HCT116 (cell line): ENCODE data around the gene ADGRD1. TPM values are rescaled to one million over a fixed set of nuclear protein-coding genes. Genes with fewer than 3 reads are reported as not detected.

ENCODE experiments used
- ATAC-seq: fragments of 200-7000 bp; cut with Tn5 transposase; 2 replicates; pipeline ENCODE4 v1.9.1; 2020; ENCODE audit warnings: mild to moderate bottlenecking, moderate library complexity
- BruUV-seq: library from RNA; stranded (reverse); fragments of 400-500 nt; replicated peaks from 2 replicates; lab custom pipeline; 2021; lab: Mats Ljungman, UMichigan
- CTCF ChIA-PET: fragments of 300-600 bp; sonication (Branson Sonifier 250); formaldehyde crosslinking; loops from one replicate; lab custom pipeline; 2021; ENCODE audit warnings: antibody characterized with exemption; lab: Charles Lee
- POLR2A ChIA-PET: fragments of 300-600, 350-600 bp; sonication (Branson Sonifier 250); formaldehyde crosslinking; loops from one replicate; lab custom pipeline; 2021; ENCODE audit warnings: antibody characterized with exemption; lab: Charles Lee
- RAD21 ChIA-PET, 2 experiments: fragments of 300-600 bp; sonication (Branson Sonifier 250); formaldehyde crosslinking; loops; one replicate each; lab custom pipeline; 2023; ENCODE audit warnings: low total read pairs in 2 of 2; ENCODE audit not compliant: uncharacterized antibody in 2 of 2, unreplicated experiment in 2 of 2, low non-redundant PET in 1 of 2; lab: Charles Lee
- DNase-seq: peaks from one replicate; pipeline ENCODE4 v3.0.0-alpha.2; 2010; ENCODE audit warnings: low read depth, low spot score
- H2AFZ ChIP-seq: fragments of 200-600 bp; shearing (Covaris generic), sonication (generic); 2 replicates; pipeline ENCODE4 v1.6.1; 2017; ENCODE audit warnings: low read depth, mixed run types, mixed read lengths, antibody characterized with exemption, low read length; ENCODE audit not compliant: poor library complexity, severe bottlenecking
- H3K27ac ChIP-seq: 2 replicates; pipeline ENCODE4 v1.5.1; 2012; ENCODE audit warnings: low read depth, low read length
- H3K27me3 ChIP-seq: fragments of 200-600 bp; sonication (generic); 2 replicates; pipeline ENCODE4 v1.6.1; 2016; ENCODE audit warnings: mixed run types, low read length, mixed read lengths; ENCODE audit not compliant: insufficient read depth
- H3K36me3 ChIP-seq, 2 experiments: fragments of 200-500 bp in 1 of 2; fragments of 200-600 bp in 1 of 2; sonication (Bioruptor generic) in 1 of 2; sonication (generic) in 1 of 2; 2 replicates each; pipeline versions ENCODE4 v1.5.1 to v1.6.1; 2014 to 2016; ENCODE audit warnings: low read length in 2 of 2, inconsistent platforms in 1 of 2, mixed read lengths in 1 of 2, mixed run types in 1 of 2; ENCODE audit not compliant: insufficient read depth in 2 of 2, control insufficient read depth in 1 of 2
- H3K4me1 ChIP-seq, 2 experiments: fragments of 200-600 bp in 1 of 2; sonication (generic) in 1 of 2; 2 replicates each; pipeline versions ENCODE4 v1.5.1 to v1.6.1; 2012 to 2017; ENCODE audit warnings: low read length in 2 of 2, inconsistent platforms in 1 of 2, mild to moderate bottlenecking in 1 of 2, mixed read lengths in 1 of 2, mixed run types in 1 of 2, moderate library complexity in 1 of 2; ENCODE audit not compliant: insufficient read depth in 2 of 2, control insufficient read depth in 1 of 2
- H3K4me2 ChIP-seq: fragments of 200-600 bp; sonication (generic); 2 replicates; pipeline ENCODE4 v1.6.1; 2017; ENCODE audit warnings: mixed run types, low read length, mixed read lengths
- H3K4me3 ChIP-seq, 2 experiments: fragments of 200-600 bp in 1 of 2; sonication (generic) in 1 of 2; replicated peaks in 1 of 2; 2 replicates each; pipeline ENCODE4 v1.5.1; 2011 to 2016; ENCODE audit warnings: low read length in 2 of 2, control low read depth in 1 of 2, low read depth in 1 of 2, mild to moderate bottlenecking in 1 of 2, mixed read lengths in 1 of 2, mixed run types in 1 of 2
- H3K79me2 ChIP-seq: fragments of 200-600 bp; sonication (generic); 2 replicates; pipeline ENCODE4 v1.6.1; 2017; ENCODE audit warnings: mild to moderate bottlenecking, mixed run types, low read length, moderate library complexity, mixed read lengths; ENCODE audit not compliant: insufficient read depth
- H3K9ac ChIP-seq: fragments of 200-600 bp; sonication (generic); 2 replicates; pipeline ENCODE4 v1.6.1; 2016; ENCODE audit warnings: low read length, mixed read lengths
- H3K9me2 ChIP-seq: fragments of 200-600 bp; sonication (generic), shearing (Covaris generic); 2 replicates; pipeline ENCODE4 v1.6.1; 2017; ENCODE audit warnings: mixed run types, mild to moderate bottlenecking, moderate library complexity; ENCODE audit not compliant: insufficient read depth
- H3K9me3 ChIP-seq, 2 experiments: fragments of 200-500 bp in 1 of 2; fragments of 200-600 bp in 1 of 2; sonication (Bioruptor generic) in 1 of 2; sonication (generic) in 1 of 2; 2 replicates each; pipeline ENCODE4 v1.6.1; 2014 to 2017; ENCODE audit warnings: low read length in 2 of 2, mixed read lengths in 2 of 2, inconsistent platforms in 1 of 2, low read depth in 1 of 2, mild to moderate bottlenecking in 1 of 2, mixed run types in 1 of 2, moderate library complexity in 1 of 2; ENCODE audit not compliant: control insufficient read depth in 1 of 2, insufficient read depth in 1 of 2
- H4K20me1 ChIP-seq: fragments of 200-600 bp; sonication (generic), shearing (Covaris generic); 2 replicates; pipeline ENCODE4 v1.6.1; 2017; ENCODE audit warnings: mixed run types, mild to moderate bottlenecking, moderate library complexity; ENCODE audit not compliant: insufficient read depth
- CBX3 ChIP-seq: IDR thresholded peaks from 2 replicates; pipeline ENCODE4 v1.6.1; 2012; ENCODE audit warnings: low read depth
- EGR1 ChIP-seq: IDR thresholded peaks from 2 replicates; pipeline ENCODE4 v1.6.1; 2012; ENCODE audit warnings: low read depth
- ELF1 ChIP-seq: IDR thresholded peaks from 2 replicates; pipeline ENCODE4 v1.6.1; 2012; ENCODE audit warnings: low read depth, borderline replicate concordance
- EZH2 ChIP-seq: fragments of 200-600 bp; sonication (generic); IDR thresholded peaks from 2 replicates; pipeline ENCODE4 v1.6.1; 2017; ENCODE audit warnings: antibody characterized with exemption, mixed run types
- EZH2phosphoT487 ChIP-seq: fragments of 200-600 bp; IDR thresholded peaks from 2 replicates; pipeline ENCODE4 v1.6.1; 2018; ENCODE audit warnings: antibody characterized with exemption, borderline replicate concordance
- POLR2A ChIP-seq: IDR thresholded peaks from 2 replicates; pipeline ENCODE4 v1.7.0; 2011; ENCODE audit warnings: borderline replicate concordance; ENCODE audit not compliant: insufficient read depth, insufficient read length; ENCODE audit errors: extremely low read depth
- POLR2AphosphoS5 ChIP-seq: IDR thresholded peaks from 2 replicates; pipeline ENCODE4 v1.6.1; 2011; ENCODE audit warnings: mild to moderate bottlenecking, low read depth, low read length, moderate library complexity
- RAD21 ChIP-seq: IDR thresholded peaks from 2 replicates; pipeline ENCODE4 v1.6.1; 2012; ENCODE audit warnings: low read depth, mild to moderate bottlenecking
- SIN3A ChIP-seq: IDR thresholded peaks from 2 replicates; pipeline ENCODE4 v1.6.1; 2012; ENCODE audit warnings: low read depth
- SP1 ChIP-seq: IDR thresholded peaks from 2 replicates; pipeline ENCODE4 v1.6.1; 2012; ENCODE audit warnings: low read depth
- SRF ChIP-seq: IDR thresholded peaks from 2 replicates; pipeline ENCODE4 v1.6.1; 2012; ENCODE audit warnings: low read depth
- TCF7L2 ChIP-seq: IDR thresholded peaks from 2 replicates; pipeline ENCODE4 v1.7.0; 2011; ENCODE audit warnings: borderline replicate concordance, inconsistent platforms; ENCODE audit not compliant: insufficient read depth, insufficient read length; ENCODE audit errors: extremely low read depth
- ZFX ChIP-seq: fragments of 450-650 bp; IDR thresholded peaks from 2 replicates; pipeline ENCODE4 v1.6.1; 2017
- ZNF274 ChIP-seq: fragments of 200-500 bp; sonication (Bioruptor generic); IDR thresholded peaks from 2 replicates; pipeline ENCODE4 v1.6.1; 2014; ENCODE audit warnings: mild to moderate bottlenecking, low read depth, low read length, inconsistent platforms
- intact Hi-C: fragments of 100-400 bp; cut with micrococcal nuclease; formaldehyde crosslinking; loops from 2 replicates; pipeline ENCODE4 v1.10.0; 2022
- total RNA-seq: library from RNA; stranded (reverse); gene quantifications from one replicate; pipeline ENCODE4 v1.2.1, GENCODE V29; 2021; ENCODE audit not compliant: unreplicated experiment
- TF ChIP-seq, protein P1 (sequence below): IDR thresholded peaks from 2 replicates; pipeline ENCODE4 v1.6.1; 2011; ENCODE audit warnings: mild to moderate bottlenecking, low read length, moderate library complexity; ENCODE audit not compliant: insufficient replicate concordance; ENCODE audit errors: extremely low read depth
- TF ChIP-seq, protein P2 (sequence below), 3 experiments: fragments of 200-600 bp in 1 of 3; sonication (generic) in 1 of 3; IDR thresholded peaks in 2 of 3; conservative IDR thresholded peaks in 1 of 3; 2 replicates each; pipeline ENCODE4 v1.5.1; 2012 to 2017; ENCODE audit warnings: low read depth in 2 of 3, low read length in 2 of 3, antibody characterized with exemption in 1 of 3, borderline replicate concordance in 1 of 3, control low read depth in 1 of 3, mild to moderate bottlenecking in 1 of 3, mixed read lengths in 1 of 3, mixed run types in 1 of 3, moderate library complexity in 1 of 3; ENCODE audit not compliant: insufficient read depth in 1 of 3
- TF ChIP-seq, protein P3 (sequence below): IDR thresholded peaks from 2 replicates; pipeline ENCODE4 v1.6.1; 2012; ENCODE audit warnings: low read depth
- TF ChIP-seq, protein P4 (sequence below): IDR thresholded peaks from 2 replicates; pipeline ENCODE4 v1.6.1; 2012
- TF ChIP-seq, protein P5 (sequence below): IDR thresholded peaks from 2 replicates; pipeline ENCODE4 v1.6.1; 2012

ADGRD1 gene
- total RNA-seq, 1 experiment from 2014 or later = 0.44 TPM

DNA sequence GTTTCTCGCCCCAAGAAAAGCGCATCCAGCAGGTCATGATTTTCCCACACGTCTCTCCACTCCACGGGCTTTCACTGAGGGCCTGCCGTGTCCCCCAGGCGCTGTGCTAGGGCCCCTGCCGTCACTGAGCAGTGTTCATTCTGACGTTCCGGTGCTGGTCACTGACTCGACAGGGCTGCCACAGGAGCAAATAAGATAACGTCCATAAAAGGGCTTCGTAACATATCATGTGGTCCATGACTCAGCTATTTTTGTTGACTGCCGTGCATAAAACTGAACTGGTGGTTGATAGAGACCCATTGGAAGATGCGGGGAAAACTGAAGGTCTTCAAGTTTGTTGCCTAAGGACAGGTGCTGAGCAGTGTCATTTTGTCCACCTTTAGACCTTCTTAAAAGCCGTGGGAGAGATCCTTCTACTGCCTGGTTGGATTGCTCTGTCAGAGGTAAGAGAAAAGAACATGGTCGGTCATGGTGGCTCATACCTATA, 46.3 kb downstream of the ADGRD1 start:
- no peak overlapping the region for H3K4me2 ChIP-seq
- no peak for TF ChIP-seq EGR1
- TF ChIP-seq POLR2A = no peak
- TF ChIP-seq, protein P1, sequence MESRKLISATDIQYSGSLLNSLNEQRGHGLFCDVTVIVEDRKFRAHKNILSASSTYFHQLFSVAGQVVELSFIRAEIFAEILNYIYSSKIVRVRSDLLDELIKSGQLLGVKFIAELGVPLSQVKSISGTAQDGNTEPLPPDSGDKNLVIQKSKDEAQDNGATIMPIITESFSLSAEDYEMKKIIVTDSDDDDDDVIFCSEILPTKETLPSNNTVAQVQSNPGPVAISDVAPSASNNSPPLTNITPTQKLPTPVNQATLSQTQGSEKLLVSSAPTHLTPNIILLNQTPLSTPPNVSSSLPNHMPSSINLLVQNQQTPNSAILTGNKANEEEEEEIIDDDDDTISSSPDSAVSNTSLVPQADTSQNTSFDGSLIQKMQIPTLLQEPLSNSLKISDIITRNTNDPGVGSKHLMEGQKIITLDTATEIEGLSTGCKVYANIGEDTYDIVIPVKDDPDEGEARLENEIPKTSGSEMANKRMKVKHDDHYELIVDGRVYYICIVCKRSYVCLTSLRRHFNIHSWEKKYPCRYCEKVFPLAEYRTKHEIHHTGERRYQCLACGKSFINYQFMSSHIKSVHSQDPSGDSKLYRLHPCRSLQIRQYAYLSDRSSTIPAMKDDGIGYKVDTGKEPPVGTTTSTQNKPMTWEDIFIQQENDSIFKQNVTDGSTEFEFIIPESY = no peak
- TF ChIP-seq ELF1 = no peak
- TF ChIP-seq SRF = no peak
- TF ChIP-seq, protein P2, sequence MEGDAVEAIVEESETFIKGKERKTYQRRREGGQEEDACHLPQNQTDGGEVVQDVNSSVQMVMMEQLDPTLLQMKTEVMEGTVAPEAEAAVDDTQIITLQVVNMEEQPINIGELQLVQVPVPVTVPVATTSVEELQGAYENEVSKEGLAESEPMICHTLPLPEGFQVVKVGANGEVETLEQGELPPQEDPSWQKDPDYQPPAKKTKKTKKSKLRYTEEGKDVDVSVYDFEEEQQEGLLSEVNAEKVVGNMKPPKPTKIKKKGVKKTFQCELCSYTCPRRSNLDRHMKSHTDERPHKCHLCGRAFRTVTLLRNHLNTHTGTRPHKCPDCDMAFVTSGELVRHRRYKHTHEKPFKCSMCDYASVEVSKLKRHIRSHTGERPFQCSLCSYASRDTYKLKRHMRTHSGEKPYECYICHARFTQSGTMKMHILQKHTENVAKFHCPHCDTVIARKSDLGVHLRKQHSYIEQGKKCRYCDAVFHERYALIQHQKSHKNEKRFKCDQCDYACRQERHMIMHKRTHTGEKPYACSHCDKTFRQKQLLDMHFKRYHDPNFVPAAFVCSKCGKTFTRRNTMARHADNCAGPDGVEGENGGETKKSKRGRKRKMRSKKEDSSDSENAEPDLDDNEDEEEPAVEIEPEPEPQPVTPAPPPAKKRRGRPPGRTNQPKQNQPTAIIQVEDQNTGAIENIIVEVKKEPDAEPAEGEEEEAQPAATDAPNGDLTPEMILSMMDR (IDR thresholded peaks at IDR 0.05 in 2 of 3, conservative IDR thresholded peaks at IDR 0.05 in 1 of 3; ENCODE audit: borderline replicate concordance in 1 of 3, insufficient read depth in 1 of 3, low read depth in 2 of 3, low read length in 2 of 3) = no peak
- no peak for TF ChIP-seq POLR2AphosphoS5
- TF ChIP-seq ZNF274 = no peak
- no peak for TF ChIP-seq CBX3
- TF ChIP-seq, protein P3, sequence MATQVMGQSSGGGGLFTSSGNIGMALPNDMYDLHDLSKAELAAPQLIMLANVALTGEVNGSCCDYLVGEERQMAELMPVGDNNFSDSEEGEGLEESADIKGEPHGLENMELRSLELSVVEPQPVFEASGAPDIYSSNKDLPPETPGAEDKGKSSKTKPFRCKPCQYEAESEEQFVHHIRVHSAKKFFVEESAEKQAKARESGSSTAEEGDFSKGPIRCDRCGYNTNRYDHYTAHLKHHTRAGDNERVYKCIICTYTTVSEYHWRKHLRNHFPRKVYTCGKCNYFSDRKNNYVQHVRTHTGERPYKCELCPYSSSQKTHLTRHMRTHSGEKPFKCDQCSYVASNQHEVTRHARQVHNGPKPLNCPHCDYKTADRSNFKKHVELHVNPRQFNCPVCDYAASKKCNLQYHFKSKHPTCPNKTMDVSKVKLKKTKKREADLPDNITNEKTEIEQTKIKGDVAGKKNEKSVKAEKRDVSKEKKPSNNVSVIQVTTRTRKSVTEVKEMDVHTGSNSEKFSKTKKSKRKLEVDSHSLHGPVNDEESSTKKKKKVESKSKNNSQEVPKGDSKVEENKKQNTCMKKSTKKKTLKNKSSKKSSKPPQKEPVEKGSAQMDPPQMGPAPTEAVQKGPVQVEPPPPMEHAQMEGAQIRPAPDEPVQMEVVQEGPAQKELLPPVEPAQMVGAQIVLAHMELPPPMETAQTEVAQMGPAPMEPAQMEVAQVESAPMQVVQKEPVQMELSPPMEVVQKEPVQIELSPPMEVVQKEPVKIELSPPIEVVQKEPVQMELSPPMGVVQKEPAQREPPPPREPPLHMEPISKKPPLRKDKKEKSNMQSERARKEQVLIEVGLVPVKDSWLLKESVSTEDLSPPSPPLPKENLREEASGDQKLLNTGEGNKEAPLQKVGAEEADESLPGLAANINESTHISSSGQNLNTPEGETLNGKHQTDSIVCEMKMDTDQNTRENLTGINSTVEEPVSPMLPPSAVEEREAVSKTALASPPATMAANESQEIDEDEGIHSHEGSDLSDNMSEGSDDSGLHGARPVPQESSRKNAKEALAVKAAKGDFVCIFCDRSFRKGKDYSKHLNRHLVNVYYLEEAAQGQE = no peak
- no peak for TF ChIP-seq RAD21
- TF ChIP-seq EZH2 = no peak
- TF ChIP-seq, protein P4, sequence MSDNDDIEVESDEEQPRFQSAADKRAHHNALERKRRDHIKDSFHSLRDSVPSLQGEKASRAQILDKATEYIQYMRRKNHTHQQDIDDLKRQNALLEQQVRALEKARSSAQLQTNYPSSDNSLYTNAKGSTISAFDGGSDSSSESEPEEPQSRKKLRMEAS = no peak
- TF ChIP-seq, protein P5, sequence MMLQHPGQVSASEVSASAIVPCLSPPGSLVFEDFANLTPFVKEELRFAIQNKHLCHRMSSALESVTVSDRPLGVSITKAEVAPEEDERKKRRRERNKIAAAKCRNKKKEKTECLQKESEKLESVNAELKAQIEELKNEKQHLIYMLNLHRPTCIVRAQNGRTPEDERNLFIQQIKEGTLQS = no peak
- TF ChIP-seq ZFX = no peak
- TF ChIP-seq SP1 = no peak
- no peak for TF ChIP-seq EZH2phosphoT487
- TF ChIP-seq TCF7L2 = no peak
- TF ChIP-seq SIN3A = no peak
- TF ChIP-seq, all 23 proteins: peak for 0
- Histone ChIP-seq H2AFZ (no peak overlapping the region), H3K9me2 (no peaks in the 10 kb centered on the region), H4K20me1 (no peaks in the 10 kb centered on the region), H3K27ac (no peak overlapping the region), H3K9ac (no peak overlapping the region), H3K27me3 (no peaks in the 10 kb centered on the region), H3K4me3 (no peak overlapping the region), H3K36me3 (no peaks in the 10 kb centered on the region), H3K79me2 (no peaks in the 10 kb centered on the region), H3K9me3 (no peaks in the 10 kb centered on the region; a peak in 1 of 4 replicates), H3K4me1 (no peaks in the 10 kb centered on the region)
- ChIA-PET RAD21 (no interaction called here), CTCF (no interaction called here), POLR2A (no interaction called here)
- ATAC-seq (no peak), DNase-seq (no peak)
- intact Hi-C loops = no loop called here
- BruUV-seq = no TSS peak
